Keratinocyte (primary cell): ENCODE data around the gene PLEKHA1.

Experiments
- EZH2 ChIP-seq: IDR thresholded peaks from one replicate; pipeline ENCODE4 v1.6.1; 2012; ENCODE audit warnings: inconsistent platforms, mild to moderate bottlenecking, low read length, moderate library complexity
- TF ChIP-seq, protein P1 (sequence below), 3 experiments: IDR thresholded peaks in 1 of 3; conservative IDR thresholded peaks in 1 of 3; optimal IDR thresholded peaks in 1 of 3; 2 replicates in 2 of 3; 3 replicates in 1 of 3; pipeline versions ENCODE3 to v1.5.1; 2011; ENCODE audit warnings: low read length in 3 of 3, mild to moderate bottlenecking in 3 of 3, moderate library complexity in 2 of 3, control low read depth in 1 of 3, inconsistent platforms in 1 of 3; ENCODE audit not compliant: insufficient read depth in 2 of 3; ENCODE audit errors: extremely low read depth in 1 of 3

DNA sequence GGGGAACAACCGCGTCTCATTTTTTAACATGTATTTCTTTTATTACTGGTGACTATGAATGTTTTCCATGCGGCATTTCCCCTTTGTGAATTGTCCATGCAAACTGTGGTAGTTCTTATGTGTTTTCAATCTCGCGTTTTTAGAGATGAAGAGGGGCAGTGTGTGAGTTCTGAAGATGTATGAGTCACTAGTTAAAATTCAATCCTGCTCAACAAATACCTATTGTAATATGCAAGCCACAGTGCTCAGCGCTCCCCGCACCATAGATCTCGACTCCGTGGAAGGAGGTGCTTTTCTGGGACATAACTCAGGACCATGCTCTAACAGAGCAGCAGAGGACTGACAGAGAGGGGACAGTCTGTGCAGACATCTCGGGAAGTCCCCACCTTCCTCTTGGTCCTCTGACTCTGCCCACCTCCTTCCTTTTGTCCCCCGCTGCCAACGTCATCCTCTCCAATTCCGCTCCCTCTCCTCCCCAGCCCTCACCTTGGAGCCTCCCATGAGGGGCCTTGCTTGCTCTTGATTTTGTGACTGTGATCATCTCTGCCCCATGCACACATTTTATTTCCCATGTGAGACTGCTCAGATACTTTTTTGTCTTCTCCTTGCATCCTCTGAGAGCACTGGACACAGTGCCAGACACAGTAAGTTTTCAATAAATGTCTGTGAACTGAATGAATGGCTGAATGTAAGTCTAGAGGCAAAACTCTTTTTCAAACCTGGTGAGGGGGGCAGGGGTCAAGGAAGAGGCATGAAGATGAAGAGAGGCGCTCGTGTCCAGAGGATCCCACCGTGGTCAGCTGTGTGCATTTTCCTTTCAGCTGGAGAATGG, 42.7 kb upstream of the PLEKHA1 start:
- TF ChIP-seq, protein P1, sequence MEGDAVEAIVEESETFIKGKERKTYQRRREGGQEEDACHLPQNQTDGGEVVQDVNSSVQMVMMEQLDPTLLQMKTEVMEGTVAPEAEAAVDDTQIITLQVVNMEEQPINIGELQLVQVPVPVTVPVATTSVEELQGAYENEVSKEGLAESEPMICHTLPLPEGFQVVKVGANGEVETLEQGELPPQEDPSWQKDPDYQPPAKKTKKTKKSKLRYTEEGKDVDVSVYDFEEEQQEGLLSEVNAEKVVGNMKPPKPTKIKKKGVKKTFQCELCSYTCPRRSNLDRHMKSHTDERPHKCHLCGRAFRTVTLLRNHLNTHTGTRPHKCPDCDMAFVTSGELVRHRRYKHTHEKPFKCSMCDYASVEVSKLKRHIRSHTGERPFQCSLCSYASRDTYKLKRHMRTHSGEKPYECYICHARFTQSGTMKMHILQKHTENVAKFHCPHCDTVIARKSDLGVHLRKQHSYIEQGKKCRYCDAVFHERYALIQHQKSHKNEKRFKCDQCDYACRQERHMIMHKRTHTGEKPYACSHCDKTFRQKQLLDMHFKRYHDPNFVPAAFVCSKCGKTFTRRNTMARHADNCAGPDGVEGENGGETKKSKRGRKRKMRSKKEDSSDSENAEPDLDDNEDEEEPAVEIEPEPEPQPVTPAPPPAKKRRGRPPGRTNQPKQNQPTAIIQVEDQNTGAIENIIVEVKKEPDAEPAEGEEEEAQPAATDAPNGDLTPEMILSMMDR (optimal IDR thresholded peaks at IDR 0.05 in 1 of 3, IDR thresholded peaks at IDR 0.05 in 1 of 3, conservative IDR thresholded peaks at IDR 0.05 in 1 of 3; ENCODE audit: extremely low read depth in 1 of 3, insufficient read depth in 2 of 3, low read length in 3 of 3): no peak
- no peak for TF ChIP-seq EZH2
